IPS-NIHi7 (cell line): ENCODE data around the gene MAP9.
"Not testable (repeated sequence)": the region's sequence is repeated elsewhere in the genome, so short reads cannot be mapped to it uniquely, and the experiment has no call there.

ENCODE experiments used
- DNase-seq: peaks from one replicate; pipeline ENCODE4 v3.0.0; 2012; ENCODE audit warnings: mixed read lengths; ENCODE audit errors: extremely low spot score

MAP9 gene

GRCh38 chr4:155342142-155342541 is 34.6 kb downstream of the MAP9 start:
- DNase-seq, result no peak

DNA sequence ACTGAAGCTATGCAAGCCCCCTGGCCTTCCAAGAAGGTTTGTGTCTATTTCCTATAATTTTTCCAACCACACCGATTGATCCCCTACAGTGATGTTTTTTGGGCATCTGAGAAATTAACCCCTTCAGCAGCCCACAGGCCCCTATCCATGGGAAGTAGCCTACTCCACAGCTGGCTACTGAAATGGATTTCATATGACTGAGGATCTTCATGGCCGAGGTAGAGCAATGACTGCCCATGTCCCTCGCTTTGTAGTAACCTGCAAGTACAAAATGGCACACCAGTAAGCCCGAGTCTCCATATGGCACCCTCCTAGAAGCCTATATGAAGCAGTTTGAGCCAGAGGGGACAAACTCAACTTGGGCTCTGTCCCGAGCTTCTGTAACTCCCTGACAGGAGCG is 36.8 kb downstream of the MAP9 start:
- no peak for DNase-seq

GRCh38 chr4:155339588-155339987 is 37.2 kb downstream of the MAP9 start:
- no peak for DNase-seq

DNA sequence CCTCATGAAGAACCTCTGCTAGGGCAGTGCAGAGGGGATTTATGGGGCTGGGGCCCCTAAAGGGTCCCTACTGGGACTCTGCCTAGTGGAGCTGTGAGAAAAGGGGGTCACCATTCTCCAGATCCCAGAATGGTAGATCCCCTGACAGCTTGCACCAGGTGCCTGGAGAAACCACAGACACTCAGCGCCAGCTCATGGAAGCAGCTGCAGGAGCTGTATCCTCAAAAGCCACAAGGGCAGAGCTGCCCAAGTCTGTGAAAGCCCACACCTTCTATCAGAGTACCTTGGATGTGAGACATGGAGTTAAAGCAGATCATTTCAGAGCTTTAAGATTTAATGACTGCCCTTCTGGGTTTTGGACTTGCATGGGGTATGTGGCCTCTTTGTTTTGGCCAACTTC is 38.6 kb downstream of the MAP9 start:
- DNase-seq, result no peak

- no peak for DNase-seq
Observed at GRCh38 chr4:155336242-155336641, 40.5 kb downstream of the MAP9 start.

GRCh38 chr4:155331478-155331877 is 45.3 kb downstream of the MAP9 start:
- no peak for DNase-seq

DNA sequence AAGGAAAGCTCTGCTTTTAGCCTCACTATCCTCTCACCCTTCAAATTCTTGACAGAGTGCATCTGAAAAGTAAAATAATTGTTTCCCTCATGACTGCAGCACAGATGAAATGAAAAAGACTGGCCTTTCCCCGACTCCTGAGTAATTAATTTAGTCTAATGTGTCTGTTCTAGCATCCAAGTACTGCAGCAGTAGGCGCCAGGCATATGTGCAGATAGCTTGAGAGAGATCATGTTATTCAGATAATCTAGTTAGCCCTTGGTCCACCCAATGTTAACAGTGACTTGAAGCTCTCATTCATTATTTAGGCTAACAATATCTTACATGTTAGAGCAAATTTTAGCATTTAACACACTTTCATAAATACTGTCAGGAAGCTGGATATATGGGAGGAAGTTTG is 54.0 kb downstream of the MAP9 start:
- no peak for DNase-seq

- DNase-seq, result no peak
Observed at GRCh38 chr4:155321006-155321405, 55.8 kb downstream of the MAP9 start.

DNA sequence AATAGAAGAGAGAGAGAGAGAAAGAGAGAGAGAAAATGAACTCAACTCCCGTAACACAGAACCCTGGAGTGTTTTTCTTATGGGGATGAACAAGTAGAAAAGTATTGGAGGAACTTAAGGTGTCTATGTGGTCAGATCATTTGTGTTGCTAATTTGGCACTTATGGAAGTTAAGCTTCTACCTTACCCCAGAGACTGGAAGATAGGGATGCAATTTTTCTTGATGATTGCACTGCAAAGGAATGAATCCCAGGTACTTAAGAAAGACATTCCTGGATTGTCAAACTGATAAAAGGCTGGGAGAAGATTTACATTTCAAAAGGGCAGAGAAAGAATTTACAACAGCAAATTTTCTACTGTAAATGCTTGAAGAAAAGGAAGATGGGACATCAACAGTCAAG is 57.2 kb downstream of the MAP9 start:
- DNase-seq, result peak; percentile 11

GRCh38 chr4:155312027-155312426 is 64.7 kb downstream of the MAP9 start:
- not testable (repeated sequence) for DNase-seq

- DNase-seq, result no peak
Observed at GRCh38 chr4:155307731-155308277, 69.0 kb downstream of the MAP9 start.

DNA sequence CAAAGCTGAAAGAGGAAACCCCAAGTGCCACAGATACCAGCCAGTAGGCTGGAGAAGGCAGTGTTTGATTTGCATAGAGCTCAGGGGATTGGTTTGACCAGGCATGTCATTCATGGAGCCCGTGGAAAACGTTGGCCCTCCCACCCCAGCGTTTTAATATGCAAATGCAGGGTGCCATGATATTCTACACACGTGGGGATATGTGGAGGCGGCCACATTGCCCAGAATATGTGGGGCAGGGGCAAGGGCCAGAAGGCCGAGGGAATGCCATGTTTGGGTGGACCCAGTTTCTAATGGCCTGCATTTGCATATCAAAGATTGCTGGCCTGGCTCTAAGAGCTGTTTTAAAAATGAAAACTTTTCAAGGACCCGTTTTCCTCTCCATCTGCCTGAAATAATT is 71.1 kb downstream of the MAP9 start:
- DNase-seq, result no peak

DNA sequence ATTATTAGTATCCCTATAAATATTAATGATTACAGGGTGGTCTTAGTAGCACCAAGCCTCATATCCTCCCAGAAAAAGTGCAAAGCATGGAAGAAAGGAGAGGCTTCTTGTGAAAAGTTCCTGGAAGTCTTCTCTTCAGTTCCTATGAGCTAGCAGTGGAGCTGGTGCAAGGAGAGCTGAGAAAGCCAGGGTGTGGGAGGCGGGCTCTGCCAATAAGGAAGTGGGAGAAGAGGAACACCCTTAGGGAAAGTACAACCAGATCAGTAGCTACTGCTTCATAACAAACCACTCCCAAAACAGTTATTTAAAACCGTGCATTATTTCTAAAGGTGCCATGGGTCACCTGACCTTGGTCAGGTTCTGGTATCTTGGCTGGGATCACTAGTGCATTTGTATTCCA is 72.4 kb downstream of the MAP9 start:
- DNase-seq, result no peak

- DNase-seq, result no peak
Observed at GRCh38 chr4:155299103-155299502, 77.7 kb downstream of the MAP9 start.
